Heart left ventricle (tissue), 16 donors: ENCODE measurements around the gene SET. TPM values are rescaled to one million over a fixed set of nuclear protein-coding genes. Genes with fewer than 3 reads are reported as not detected.
A peak's percentile ranks its signal among the peaks of the same experiment; 100 is the strongest.
"Not testable (repeated sequence)": the region's sequence is repeated elsewhere in the genome, so short reads cannot be mapped to it uniquely, and the experiment has no call there.

ENCODE experiments used
- ATAC-seq, 4 donors: fragments of 200-7000 bp; cut with Tn5 transposase; one replicate each; pipeline ENCODE4 v1.9.1; 2020 to 2022; ENCODE audit warnings: moderate library complexity in 4 of 4, mild to moderate bottlenecking in 3 of 4, moderate number of reproducible peaks in 1 of 4
- DNase-seq, 5 donors: peaks; one replicate each; pipeline ENCODE4 v3.0.0-alpha.2; 2020
- H3K27ac ChIP-seq, 12 donors: fragments of 200-600 bp; sonication (generic) in 4 of 12; one replicate each; pipeline versions ENCODE4 v1.5.0 to v1.8.0; 2016 to 2022; ENCODE audit warnings: mild to moderate bottlenecking in 2 of 12
- H3K27me3 ChIP-seq, 9 donors: fragments of 200-600 bp; sonication (generic) in 2 of 9; one replicate each; pipeline versions ENCODE4 v1.5.1 to v1.8.0; 2016 to 2022; ENCODE audit warnings: mild to moderate bottlenecking in 3 of 9
- H3K36me3 ChIP-seq, 9 donors: fragments of 200-600 bp; sonication (generic) in 2 of 9; one replicate each; pipeline versions ENCODE4 v1.5.0 to v1.8.0; 2018 to 2022; ENCODE audit warnings: mild to moderate bottlenecking in 2 of 9
- H3K4me1 ChIP-seq, 12 donors: fragments of 200-600 bp; sonication (generic) in 4 of 12; one replicate each; pipeline versions ENCODE4 v1.5.0 to v1.8.0; 2016 to 2022; ENCODE audit warnings: mild to moderate bottlenecking in 3 of 12
- H3K4me3 ChIP-seq, 12 donors: fragments of 200-600 bp; sonication (generic) in 4 of 12; one replicate each; pipeline versions ENCODE4 v1.5.0 to v1.8.0; 2017 to 2022; ENCODE audit warnings: mild to moderate bottlenecking in 9 of 12, moderate library complexity in 4 of 12
- H3K9me3 ChIP-seq, 12 donors: fragments of 200-600 bp; sonication (generic) in 4 of 12; one replicate each; pipeline versions ENCODE4 v1.5.0 to v1.8.0; 2016 to 2022; ENCODE audit warnings: mild to moderate bottlenecking in 1 of 12
- CTCF ChIP-seq, 12 donors: fragments of 200-600 bp; sonication (generic) in 4 of 12; IDR thresholded peaks; one replicate each; pipeline versions ENCODE4 v1.5.0 to v1.8.0; 2018 to 2022; ENCODE audit warnings: antibody characterized with exemption in 12 of 12, mild to moderate bottlenecking in 5 of 12
- POLR2A ChIP-seq, 2 donors: fragments of 450-650 bp; IDR thresholded peaks; one replicate each; pipeline ENCODE4 v1.6.1; 2017; ENCODE audit warnings: antibody characterized with exemption in 2 of 2, mild to moderate bottlenecking in 2 of 2, moderate library complexity in 2 of 2
- WGBS, 4 donors: extraction: QIAGEN DNeasy Blood & Tissue Kit in 2 of 4; methylation state at CpG; one replicate each; pipeline versions ENCODE4 v1.1.5 to v1.1.7; 2013 to 2018; 5-methylcytosine and 5-hydroxymethylcytosine counted together
- intact Hi-C, 10 donors: fragments of 100-400 bp; cut with DNase I; formaldehyde crosslinking; loops; one replicate each; pipeline versions ENCODE4 v1.11.1 to v1.14.2; 2022
- polyA plus RNA-seq, 2 donors: library from polyadenylated mRNA; stranded (reverse); fragments of 200-250 nt; gene quantifications; one replicate each; pipeline ENCODE4 v1.2.3, GENCODE V29; 2013
- total RNA-seq, 9 donors: library from RNA; depleted of rRNA in 2 of 9; stranded (reverse); fragments of >200 nt in 2 of 9; fragmentation: NEBNext Ultra II Directional in 3 of 9; extraction: Animal tissue kit (Norgen Biotek cat#: 25700) in 3 of 9; gene quantifications; one replicate each; pipeline versions ENCODE4 v1.1.0 to v1.2.4, GENCODE V29; 2016 to 2023
- donor health status: ischemic (EF 13 %, LVEDD 7.1; RV severe dilation, severe dysfunction).
- donor health status: healthy with polysubstance abuse.
- donor health status: DM: no; HTN: yes; CAD: no.
- donor health status: DM: no; HTN: no; CAD: no.
- donor health status: ischemic (EF 25% LVEDD 6.9; RV normal size, moderate dysfunction).
- donor health status: ischemic (EF 25% LVEDD 5.7; RV mildly dilated, moderate dysfunction).
- donor health status: healthy.
- donor health status: DM: yes; HTN: yes; CAD: no.
- donor health status: ischemic (EF 35%, LVEDD 5.7; RV mildly dilated, moderate dysfunction).
- donor health status: nonischemic (EF 11% LVEDD 7.7; RV severe dilation, severe dysfunction).
- donor health status: DM: yes; HTN: yes; CAD: no.
- donor health status: PGD.
- donor health status: ischemic (EF 29% LVEDD 5.4; RV normal size, mild dysfunction).
- donor health status: nonischemic (EF 23%, LVEDD 6.1; RV moderate dilation, normal function).

Gene SET
- total and polyA plus RNA-seq, 11 donors = 67.6 to 240 (median 203) TPM

GRCh38 chr9:128643519-128644300 is 45.3 kb upstream of the SET start:
- 62 to 76% (median 75%) methylated on average over 11 to 12 of the region's 12 CpGs for WGBS, 4 donors
- Histone ChIP-seq H3K9me3 (no peaks in the 10 kb centered on the region), H3K4me1 (no peaks in the 10 kb centered on the region), H3K27me3 (no peaks in the 10 kb centered on the region), H3K27ac (no peak overlapping the region), H3K4me3 (no peak overlapping the region), H3K36me3 (peaks cover 0 to 12% (median 0%) of the 10 kb centered on the region in 9 donors)
- no peak for TF ChIP-seq CTCF (IDR thresholded peaks at IDR 0.05)
- TF ChIP-seq POLR2A (IDR thresholded peaks at IDR 0.05) = no peak
- ATAC-seq = no peak
- intact Hi-C loops = no loop called here
- DNase-seq = peak in 1 of 5 donors; percentile 60

DNA sequence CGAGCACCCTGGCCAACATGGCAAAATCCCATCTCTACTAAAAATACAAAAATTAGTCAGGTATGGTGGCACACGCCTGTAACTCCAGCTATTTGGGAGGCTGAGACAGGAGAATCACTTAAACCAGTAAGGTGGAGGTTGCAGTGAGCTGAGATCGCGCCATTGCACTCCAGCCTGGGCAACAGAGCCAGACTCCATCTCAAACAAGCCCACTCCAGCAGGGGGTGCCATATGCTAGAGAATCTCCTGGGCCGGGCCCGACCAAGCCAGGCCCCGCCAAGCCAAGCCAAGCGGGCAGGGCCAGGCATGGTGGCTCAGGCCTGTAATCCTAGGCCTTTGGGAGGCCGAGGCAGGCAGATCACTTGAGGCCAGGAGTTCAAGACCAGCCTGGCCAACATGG is 40.8 kb upstream of the SET start:
- 86 to 96% (median 93%) methylated on average over 9 of the region's 9 CpGs for WGBS, 4 donors

GRCh38 chr9:128651798-128652197 is 37.2 kb upstream of the SET start:
- Histone ChIP-seq H3K9me3 (no peaks in the 10 kb centered on the region), H3K4me1 (peaks cover 0 to 8% (median 5%) of the 10 kb centered on the region in 12 donors), H3K27me3 (no peaks in the 10 kb centered on the region), H3K36me3 (no peaks in the 10 kb centered on the region), H3K4me3 (no peak overlapping the region), H3K27ac (no peak overlapping the region)
- ATAC-seq (no peak), DNase-seq (no peak)
- 92 to 98% (median 96%) methylated on average over 5 of the region's 5 CpGs for WGBS, 4 donors
- TF ChIP-seq POLR2A (IDR thresholded peaks at IDR 0.05) (no peak), CTCF (IDR thresholded peaks at IDR 0.05) (no peak)
- intact Hi-C loops = no loop called here

More for the DNA sequence above, 40.8 kb upstream of the SET start:
- ATAC-seq (peak in 3 of 4 donors; percentile 60 to 76 (median 61)), DNase-seq (peak in 1 of 5 donors; percentile 72)
- H3K27me3 ChIP-seq, H3K4me1 ChIP-seq, H3K9me3 ChIP-seq, intact Hi-C loops, H3K27ac ChIP-seq, H3K4me3 ChIP-seq, H3K36me3 ChIP-seq: not testable (repeated sequence)
- TF ChIP-seq CTCF (IDR thresholded peaks at IDR 0.05) = peak in 6 of 12 donors; percentile 10 to 34 (median 18)

- Histone ChIP-seq H3K4me3 (no peak overlapping the region), H3K36me3 (no peaks in the 10 kb centered on the region), H3K27me3 (no peaks in the 10 kb centered on the region), H3K9me3 (no peaks in the 10 kb centered on the region), H3K27ac (no peak overlapping the region), H3K4me1 (peaks cover 0 to 11% (median 6%) of the 10 kb centered on the region in 12 donors)
- ATAC-seq = no peak
- WGBS, 4 donors = 94 to 97% (median 95%) methylated on average over 8 of the region's 8 CpGs
- intact Hi-C loops = no loop called here
- no peak for TF ChIP-seq POLR2A (IDR thresholded peaks at IDR 0.05)
- no peak for TF ChIP-seq CTCF (IDR thresholded peaks at IDR 0.05)
- no peak for DNase-seq
Observed at GRCh38 chr9:128653908-128654307, 35.1 kb upstream of the SET start.
